ENCODE data around the gene SUPT5H.
"Not testable (repeated sequence)": the region's sequence is repeated elsewhere in the genome, so short reads cannot be mapped to it uniquely, and the experiment has no call there.

SUPT5H gene

DNA sequence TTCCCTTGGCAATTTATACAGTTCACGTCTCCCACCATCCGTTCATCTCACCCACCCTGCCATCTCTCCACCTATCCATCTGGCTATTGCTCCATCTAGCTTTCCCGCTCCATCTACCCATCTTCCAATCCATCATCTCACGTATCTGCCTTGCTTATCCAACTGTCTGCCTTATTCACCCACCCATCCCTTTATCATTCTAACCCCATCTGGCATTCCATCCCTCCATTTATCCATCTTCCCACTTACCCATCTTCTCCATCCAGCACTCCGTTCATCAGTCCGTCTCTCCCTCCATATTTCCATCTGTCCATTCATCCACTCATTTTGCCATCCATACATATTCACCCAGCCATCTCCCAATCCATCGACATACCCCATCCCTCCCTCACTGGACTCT lies 19.6 kb upstream of the SUPT5H start:
- DNase-seq (ENCODE audit: low read depth in 3 of 3, low spot score in 1 of 3) = no peak

DNA sequence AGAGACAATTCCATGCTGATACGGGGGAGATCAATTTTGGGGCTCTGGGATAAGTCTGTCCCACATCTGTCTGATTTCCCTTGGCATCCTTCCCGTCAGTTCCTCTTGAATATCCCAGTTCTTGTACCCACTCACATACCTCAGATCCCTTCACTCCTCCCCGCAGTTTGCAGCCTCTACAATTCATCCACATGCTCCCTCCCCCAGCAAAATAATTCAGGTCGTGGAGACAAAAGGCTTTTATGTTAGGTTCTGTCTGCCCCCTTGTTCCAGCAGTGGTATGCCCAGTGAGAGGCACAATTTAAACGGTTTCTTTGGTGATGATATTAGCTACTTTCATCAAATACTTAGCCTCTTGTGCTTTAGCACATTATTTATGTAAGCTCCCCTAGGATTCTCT lies 19.2 kb upstream of the SUPT5H start:
- no peak for DNase-seq (ENCODE audit: low read depth in 3 of 3, low spot score in 1 of 3)

DNA sequence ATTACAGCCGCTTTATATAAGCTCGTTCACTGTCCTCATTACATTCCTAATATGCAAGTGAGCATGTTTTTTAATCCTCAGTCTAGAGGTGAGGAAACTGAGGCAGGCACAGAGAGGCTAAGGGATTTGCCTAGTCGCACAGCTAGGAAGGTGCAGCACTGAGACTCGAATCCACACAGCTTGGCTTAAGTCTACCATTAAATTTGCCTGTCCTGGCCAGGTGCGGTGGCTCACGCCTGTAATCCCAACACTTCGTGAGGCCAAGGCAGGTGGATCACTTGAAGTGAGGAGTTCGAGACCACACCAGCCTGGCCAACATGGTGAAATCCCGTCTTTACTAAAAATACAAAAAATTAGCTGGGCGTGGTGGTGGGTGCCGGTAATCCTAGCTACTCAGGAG lies 17.7 kb upstream of the SUPT5H start:
- DNase-seq (ENCODE audit: low read depth in 3 of 3, low spot score in 1 of 3) = no peak

DNA sequence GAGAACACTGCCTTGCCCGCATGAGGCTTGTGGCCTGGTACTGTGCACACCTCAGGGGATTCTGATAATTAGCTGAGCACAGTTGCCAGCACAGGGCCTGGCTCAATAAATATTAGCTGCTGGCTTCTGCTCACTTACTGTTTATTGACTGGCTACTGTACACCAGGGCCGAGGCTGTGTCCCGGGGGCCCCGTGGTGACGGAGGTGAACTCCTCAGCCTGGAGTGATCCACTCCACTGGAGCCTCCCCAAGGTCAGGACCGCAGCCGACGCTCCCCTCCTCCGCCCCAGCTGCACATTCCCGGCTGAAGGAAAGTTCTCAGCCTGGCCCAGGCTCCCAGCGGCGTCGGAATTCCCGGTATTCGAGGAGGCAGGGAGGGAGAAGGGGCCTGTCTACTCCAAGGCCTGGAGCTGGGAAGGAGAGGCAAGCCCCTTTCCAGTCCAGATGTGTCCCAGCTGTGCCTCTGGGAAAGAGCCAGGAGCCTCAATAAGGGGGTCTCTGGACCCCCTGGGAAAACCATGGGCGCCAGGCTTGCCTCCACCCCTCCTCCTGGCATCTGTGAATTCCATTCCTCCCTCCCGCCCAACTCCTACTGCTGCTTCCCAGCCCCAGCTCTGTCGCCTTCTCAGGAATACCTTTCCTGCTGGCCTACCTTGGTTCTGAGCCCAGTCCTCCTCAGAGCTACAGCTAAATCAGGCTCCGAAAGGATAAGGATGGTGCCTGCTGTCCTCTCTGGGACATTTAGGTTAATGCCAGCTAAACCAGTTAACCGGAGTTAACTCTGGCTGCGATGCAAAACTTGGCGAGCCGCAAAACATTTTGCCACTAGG lies 16.9 kb upstream of the SUPT5H start:
- DNase-seq (ENCODE audit: low read depth in 3 of 3, low spot score in 1 of 3) = no peak

DNA sequence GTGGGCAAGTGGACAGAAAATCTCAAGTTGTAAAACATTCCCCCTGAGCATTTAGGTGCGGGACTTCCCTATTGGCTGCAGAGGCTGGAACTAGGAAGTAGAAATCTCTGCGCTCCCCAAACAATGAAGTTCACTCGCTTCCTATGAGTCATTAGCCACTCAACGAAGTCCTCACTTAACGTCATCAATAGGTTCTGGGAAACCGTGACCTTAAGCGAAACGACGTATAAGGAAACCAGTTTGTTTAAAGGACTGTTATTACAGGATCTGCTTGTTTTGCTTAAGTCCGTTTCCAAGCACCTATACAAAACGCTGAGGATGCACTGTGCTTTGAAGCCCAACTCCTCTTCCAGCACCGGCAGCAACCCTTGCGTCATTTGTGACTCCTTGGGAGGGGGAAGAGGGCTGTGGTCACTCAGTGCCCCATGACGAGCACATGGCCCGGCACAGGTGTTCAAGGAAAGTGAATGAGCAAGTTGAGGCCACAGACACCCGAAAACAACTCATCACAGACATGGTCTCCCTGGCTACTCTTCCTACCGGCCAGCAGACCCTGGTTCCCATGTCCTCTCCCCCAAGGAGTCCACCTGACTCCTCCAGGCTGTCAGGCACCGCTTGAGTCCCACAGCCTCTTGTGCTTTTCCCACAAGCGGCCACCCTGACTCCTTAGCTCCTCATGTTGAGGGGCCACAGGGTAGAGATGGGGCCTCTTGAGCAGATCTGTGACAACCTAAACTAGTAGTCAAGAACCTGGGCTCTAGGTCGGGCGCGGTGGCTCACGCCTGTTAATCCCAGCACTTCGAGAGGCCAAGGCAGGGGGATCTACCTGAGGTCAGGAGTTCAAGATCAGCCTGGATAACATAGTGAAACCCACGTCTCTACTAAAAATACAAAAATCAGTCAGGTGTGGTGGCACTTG lies 14.4 kb upstream of the SUPT5H start:
- no peak for DNase-seq (ENCODE audit: low read depth in 3 of 3, low spot score in 1 of 3)

DNA sequence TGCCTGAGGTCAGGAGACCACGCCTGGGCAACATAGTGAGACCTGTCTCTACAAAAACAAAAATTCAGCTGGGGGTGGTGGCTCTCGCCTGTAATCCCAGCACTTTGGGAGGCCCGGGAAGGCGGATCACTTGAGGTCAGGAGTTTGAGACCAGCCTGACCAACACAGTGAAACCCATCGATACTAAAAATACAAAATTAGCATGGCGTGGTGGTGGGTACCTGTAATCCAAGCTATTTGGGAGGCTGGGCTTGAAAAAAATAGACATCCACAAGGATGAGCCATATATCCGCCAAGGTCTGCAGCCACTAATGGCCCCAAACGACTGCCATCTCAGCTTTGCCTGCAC lies 12.7 kb upstream of the SUPT5H start:
- no peak for DNase-seq (ENCODE audit: low read depth in 3 of 3, low spot score in 1 of 3)

DNA sequence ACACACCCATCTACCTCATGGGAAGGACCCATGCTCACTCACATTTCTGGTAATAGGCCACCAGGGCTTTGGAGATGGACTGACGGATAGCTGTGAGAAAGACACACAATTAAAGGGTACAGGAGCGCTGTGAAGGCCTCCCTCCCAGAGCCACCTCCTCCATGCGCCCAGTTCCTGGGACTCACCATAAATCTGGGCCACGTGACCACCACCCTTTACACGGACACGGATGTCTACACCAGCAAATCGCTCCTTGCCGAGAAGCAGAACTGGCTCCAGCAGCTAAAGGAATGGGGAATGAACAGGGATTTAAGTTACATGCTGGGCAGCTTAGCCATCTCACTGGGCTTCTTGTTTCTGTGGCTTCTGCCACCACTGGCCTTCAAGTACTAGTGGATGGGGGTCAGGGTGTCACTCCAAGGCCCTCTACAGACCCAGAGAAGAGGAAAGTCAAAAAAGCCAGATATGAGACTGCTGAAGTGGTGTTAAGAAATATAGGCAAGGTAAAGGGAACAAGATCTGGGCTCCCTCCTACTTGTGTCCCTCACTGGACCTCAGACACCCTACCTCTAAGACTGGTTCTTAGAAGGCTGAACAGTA lies 11.8 kb upstream of the SUPT5H start:
- no peak for DNase-seq (ENCODE audit: low read depth in 3 of 3, low spot score in 1 of 3)

DNA sequence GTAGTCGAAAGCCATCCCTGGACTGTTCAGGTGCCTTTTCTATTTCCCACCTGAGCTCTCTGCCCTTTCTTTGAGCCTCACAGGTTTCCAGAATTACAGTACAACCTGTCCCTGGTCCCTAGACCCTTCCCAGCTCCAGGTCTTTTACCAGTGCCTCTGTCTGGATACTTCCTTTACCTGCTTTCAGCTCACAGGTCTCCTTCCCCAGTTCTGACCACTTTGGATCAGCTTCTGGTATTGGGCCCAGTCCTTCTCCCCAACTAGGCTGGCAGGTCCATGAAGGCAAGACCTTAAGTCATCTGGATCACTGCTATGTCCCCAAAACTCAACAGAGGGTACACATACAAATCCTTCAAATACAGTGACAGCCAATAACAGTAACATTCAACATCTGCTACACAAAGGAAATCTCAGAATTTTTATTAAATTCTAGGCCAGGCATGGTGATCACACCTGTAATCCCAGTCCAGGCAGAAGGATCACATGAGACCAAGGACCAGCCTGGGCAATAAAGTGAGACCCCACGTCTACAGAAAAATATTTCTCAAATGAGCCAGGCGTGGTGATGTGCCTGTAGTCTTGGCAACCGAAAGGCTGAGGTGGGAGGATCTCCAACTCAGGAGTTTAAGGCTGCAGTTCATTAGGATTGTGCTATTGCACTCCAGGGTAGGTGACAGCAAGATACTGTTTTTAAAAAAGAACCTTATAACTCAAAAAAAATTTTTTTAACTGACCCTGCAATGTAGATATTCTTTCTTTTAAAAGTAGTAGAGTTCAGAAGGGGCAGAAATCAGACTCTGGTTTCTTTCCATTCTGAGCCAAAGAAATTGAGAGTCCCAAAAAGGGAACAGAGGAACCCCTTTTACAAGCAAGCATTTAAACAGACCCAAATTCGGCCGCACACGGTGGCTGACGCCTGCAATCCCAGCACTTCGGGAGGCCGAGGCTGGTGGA lies 11.0 kb upstream of the SUPT5H start:
- DNase-seq (ENCODE audit: low read depth in 3 of 3, low spot score in 1 of 3) = no peak

DNA sequence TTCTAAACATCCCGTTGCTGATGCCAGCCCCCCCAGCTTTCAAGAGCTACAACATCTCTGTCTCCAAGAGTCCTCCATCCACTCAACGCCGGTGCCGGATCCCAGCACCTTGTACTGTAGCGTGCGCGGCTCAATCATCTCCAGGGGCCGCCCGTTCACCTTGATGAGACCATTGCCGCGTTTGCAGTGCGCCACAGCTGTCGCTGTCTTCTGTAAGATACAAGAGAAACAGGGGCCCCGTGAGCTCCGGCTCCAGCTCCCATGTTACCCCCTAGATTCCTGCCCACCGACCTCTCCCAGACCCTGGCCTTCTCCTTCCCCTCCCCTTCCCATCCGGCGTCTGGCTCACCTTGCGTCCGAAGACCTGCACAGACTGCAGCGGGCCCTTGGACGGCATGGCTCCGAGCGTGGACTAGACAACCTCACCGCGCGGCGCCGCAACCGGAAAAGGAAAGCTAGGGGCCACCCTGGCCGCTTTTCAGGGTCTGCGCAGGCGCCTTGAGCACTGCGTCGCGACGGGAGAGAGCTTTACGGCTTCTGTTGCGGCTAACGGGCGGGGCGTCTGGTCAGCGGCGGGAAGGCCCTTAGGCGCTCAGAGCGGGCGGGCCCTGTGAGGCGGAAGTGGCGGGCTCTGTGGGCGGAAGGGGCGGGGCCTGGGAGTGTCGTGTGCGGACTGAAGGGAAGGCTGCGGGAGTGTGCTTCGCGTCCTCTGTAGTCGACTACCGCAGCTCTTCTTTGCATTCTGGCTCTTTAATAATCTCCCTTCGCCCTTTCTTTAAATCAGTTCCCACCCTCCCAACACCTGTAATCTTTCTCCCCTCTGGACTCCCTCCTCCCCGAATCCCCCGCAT lies 9.7 kb upstream of the SUPT5H start, which contains the start of gene RPS16:
RPS16 (minus strand) TSS at position 451 of the 851 bp plus-strand sequence; CDS start at position 397, 54 bp downstream.
- peak; percentile 98 to 99 (median 99) for DNase-seq (ENCODE audit: low read depth in 3 of 3, low spot score in 1 of 3)

DNA sequence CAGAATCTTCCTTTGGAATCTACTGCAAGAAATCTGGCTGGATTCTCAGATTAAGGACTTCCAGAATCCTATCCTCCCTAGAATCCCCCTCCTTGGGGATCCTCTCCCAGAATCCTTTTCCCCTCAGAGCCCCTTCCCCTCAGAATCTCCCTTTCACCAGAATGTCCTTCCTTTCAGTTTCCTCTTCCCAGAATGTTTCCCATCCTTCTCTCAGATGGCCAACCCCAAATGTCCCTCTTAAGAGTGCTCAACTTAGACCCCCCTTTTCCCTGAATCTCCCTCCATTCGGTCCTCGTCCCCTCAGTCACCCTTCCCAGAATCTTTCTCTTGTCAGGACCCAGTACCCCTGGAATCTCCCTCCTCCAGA lies 9.0 kb upstream of the SUPT5H start:
- no peak for DNase-seq (ENCODE audit: low read depth in 3 of 3, low spot score in 1 of 3)

DNA sequence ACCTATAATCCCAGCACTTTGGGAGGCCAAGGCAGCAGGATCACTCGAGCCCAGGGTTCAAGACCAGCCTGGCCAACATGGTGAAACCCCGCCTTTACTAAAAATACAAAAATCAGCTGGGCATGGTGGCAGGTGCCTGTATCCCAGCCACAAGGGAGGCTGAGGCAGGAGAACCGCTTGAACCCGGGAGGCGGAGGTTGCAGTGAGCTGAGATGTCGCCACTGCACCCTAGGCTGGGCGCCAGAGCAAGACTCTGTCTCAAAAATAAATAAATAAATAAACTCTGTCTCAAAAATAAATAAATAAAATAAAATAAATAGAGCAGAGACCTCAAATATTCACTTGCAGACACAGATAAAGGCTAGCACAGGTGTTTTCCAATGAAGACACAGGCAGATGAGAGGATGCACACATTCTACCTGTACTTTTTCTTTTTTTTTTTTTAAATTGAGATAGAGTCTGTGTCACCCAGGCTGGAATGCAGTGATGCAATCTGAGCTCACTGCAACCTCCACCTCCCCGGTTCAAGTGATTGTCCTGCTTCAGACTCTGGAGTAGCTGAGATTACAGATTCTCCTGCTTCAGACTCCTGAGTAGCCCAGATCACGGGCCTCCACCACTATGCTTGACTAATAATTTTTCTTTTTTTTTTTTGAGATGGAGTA lies 7.0 kb upstream of the SUPT5H start:
- DNase-seq (ENCODE audit: low read depth in 3 of 3, low spot score in 1 of 3) = no peak

DNA sequence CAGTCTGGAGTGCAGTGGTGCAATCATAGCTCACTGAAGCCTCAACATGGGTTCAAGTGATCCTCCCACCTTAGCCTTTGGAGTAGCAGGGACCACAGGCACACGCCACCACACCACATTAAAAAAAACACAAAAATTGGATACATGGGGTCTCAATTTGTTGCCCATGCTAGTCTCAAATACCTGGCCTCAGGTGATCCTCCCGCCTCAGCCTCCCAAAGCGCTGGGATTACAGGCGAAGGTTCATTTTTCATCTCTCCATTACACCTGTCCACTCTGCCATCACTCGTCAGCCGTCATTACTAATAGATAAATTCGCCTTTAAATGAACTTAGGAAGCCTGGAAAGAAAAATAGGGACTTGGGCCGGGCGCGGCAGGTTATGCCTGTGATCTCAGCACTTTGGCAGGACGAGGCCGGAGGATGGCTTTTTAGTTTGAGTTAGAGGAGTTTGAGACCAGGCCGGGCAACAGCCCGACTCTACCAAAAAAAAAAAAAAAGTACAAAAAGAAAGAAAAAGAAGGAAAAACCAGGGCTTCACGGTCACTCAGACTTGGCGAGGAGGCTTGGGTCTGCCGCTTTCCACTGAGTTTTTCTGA lies 685 bp upstream of the SUPT5H start:
- DNase-seq (ENCODE audit: low read depth in 3 of 3, low spot score in 1 of 3) = no peak

DNA sequence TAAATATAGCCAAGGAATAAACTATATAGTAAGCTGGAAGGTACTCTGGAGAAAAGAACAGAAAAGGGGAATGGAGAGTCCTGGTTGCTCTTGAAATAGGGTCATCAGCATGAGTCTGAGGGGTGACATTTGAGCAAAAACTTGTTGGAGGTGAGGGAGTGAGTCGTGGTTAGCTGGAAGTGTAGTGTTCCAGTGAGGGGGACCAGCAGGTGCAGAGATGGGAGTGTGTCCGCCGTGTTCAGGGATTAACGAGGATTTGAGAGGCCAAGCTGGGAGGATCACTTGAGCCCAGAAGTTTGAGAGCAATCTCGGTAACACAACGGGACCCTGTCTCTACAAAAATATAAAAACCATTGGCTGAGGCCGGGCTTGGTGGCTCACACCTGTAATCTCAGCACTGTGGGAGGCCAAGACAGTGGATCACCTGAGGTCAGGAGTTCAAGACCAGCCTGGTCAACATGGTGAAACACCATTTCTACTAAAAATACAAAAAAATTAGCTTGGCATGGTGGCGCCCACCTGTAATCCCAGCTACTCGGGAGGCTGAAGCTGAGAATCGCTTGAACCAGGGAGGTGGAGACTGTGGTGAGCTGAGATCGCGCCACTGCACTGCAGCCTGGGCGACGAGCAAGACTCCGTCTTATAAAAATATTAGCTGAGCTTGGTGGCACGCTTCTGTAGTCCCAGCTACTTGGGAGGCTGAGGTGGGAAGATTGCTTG lies 1.1 kb downstream of the SUPT5H start:
- no peak for DNase-seq (ENCODE audit: low read depth in 3 of 3, low spot score in 1 of 3)

DNA sequence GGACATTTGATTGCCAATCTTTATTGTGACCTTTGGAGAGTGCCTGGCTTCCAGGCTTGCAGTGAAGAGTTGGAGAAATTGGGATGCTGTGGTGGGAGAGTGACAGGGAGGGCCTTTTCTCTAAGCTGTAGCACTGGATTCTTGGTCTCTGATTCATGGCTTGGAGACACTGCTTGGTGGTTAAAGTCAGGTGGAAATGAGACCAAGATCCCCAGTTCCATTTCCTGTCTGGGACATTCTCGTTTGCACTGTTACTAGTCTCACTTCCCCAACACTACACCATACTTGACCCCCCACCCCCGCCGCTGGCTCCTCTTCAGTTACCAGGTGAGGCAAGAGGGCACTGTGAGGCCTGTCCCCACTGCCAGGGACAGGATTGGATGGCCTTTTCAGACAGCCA lies 2.9 kb downstream of the SUPT5H start:
- no peak for DNase-seq (ENCODE audit: low read depth in 3 of 3, low spot score in 1 of 3)

DNA sequence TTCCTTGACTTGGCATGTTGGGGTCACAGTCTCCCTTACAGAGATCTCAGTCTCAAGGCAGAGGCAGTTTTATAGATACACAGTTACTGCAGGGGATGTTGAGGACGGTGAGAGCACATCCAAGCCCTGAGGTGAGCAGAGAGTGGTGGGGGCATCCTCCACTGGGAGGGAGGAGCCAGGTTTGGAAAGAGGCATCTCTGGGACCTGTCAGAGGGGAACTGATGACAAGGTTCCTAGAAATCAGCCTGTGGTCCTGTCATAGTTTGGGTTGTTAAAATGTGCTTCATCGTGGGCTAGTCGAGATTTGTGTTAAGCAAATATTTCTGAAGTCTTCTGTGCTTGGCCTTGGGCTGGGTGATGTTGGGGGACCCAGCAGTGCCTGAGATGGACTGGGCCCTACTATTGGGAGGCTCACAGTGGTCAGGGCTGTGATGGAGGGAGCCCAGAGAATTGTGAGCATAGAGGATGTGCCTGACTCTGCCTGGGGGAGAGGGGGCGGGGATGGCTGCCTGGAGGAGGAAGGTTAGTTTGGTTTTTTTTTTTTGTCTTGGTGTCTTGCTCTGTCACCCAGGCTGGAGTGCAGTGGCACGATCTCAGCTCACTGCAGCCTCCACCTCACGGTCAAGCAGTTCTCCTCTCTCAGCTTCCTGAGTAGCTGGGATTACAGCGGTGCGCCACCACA lies 3.9 kb downstream of the SUPT5H start:
- DNase-seq (ENCODE audit: low read depth in 3 of 3, low spot score in 1 of 3) = no peak

DNA sequence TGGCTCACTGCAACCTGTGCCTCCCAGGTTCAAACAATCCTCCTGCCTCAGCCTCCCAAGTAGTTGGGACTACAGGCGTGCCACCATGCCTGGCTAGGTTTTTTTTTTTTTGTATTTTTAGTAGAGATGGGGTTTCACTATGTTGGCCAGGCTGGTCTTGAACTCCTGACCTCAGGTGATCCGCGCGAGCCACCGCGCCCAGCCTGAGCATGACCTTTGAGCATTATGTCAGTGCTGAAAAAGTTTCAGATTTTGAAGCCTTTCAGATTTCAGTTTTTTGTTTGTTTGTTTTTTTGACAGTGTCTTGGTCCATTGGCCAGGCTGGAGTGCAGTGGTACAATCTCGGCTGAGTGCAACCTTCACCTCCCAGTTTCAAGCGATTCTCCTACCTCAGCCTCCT lies 5.9 kb downstream of the SUPT5H start:
- DNase-seq (ENCODE audit: low read depth in 3 of 3, low spot score in 1 of 3) = not testable (repeated sequence)

DNA sequence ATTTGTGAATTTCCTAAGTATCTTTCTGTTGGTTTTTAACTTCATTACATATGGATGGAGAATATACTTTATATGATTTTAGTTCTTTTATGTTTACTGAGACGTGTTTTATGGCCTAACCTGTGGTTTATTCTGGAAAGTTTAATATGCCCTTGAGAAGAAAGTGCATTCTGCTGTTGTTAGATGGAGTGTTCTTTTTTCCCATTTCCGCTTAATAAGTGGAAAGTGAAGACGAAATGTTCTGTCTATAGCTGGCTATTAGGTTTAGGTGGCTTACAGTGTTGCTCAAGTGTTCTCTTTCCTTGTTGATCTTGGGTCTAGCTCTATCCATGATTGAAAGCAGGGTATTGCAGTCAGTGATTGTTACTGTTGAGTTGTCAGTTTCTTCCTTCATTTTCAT lies 18.0 kb downstream of the SUPT5H start:
- no peak for DNase-seq (ENCODE audit: low read depth in 3 of 3, low spot score in 1 of 3)

All from stimulated activated CD4-positive, alpha-beta T cell treated with anti-CD3 and anti-CD28 coated beads, TNF-alpha, amount 100 ng/mL, for 1 hour (primary cell).